Measurements from ENCODE around the gene KCNQ2.

DNA sequence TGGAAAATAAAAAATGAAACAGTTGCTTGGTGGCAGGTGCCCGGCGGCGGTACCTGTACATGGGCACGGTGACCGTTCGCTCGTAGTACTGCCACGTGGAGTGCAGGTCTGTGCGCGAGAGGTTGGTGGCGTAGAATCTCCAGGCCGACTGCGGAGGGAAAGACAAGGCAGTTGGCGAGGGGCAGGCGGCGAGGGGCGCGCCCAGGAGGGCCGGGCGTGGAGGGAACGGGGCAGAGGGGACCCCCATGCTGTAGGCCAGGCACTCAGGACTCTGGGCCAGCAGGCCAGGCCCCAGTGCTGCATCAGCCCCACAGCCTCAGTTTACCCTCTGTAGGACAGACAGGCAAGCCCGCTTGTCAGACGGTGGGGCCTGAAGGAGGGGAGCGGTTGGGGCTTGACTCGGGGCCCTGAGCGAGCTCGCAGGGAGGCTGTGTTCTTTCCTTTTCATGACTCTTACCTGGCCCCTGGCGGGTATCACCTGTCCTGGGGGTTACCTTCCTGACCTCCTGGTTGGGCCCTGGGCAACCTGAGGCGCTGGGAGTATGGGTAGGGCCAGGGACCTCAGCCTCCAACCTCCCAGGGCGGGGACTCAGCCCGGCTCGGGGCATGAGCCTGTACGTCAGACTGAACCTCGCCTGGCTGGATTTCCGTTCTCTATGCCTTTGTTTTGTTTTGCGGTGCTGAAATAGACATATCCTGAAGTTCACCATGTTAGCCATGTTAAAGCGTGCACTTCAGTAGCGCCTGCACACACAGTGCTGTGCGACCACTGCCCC lies 38.5 kb downstream of the KCNQ2 start:
- TF ChIP-seq CTCF (IDR thresholded peaks at IDR 0.05) (no peak), POLR2A (IDR thresholded peaks at IDR 0.05) (no peak), EP300 (IDR thresholded peaks at IDR 0.05) (no peak)
